K562 (cell line): ENCODE measurements around the gene GABARAP. TPM values are rescaled to one million over a fixed set of nuclear protein-coding genes. Genes with fewer than 3 reads are reported as not detected.

Experiments used
- ATAC-seq: fragments of 200-7000 bp; cut with Tn5 transposase; 3 replicates; pipeline ENCODE4 v1.9.1; 2020; ENCODE audit warnings: moderate library complexity
- BruUV-seq: library from RNA; stranded (reverse); fragments of 400-500 nt; replicated peaks from 2 replicates; lab custom pipeline; 2021; lab: Mats Ljungman, UMichigan
- CTCF ChIA-PET: fragments of 300-600 bp; formaldehyde crosslinking; extraction: SDS; loops from one replicate; lab custom pipeline; 2021; ENCODE audit warnings: low intra/inter-chr PET ratio; lab: Yijun Ruan, JAX
- POLR2A ChIA-PET: fragments of 300-600, 350-650 bp; sonication (Branson Sonifier 250); formaldehyde crosslinking; extraction: SDS; loops from one replicate; lab custom pipeline; 2021; ENCODE audit warnings: antibody characterized with exemption, inconsistent platforms; lab: Yijun Ruan, JAX
- DNase-seq, 4 experiments: peaks; one replicate each; pipeline versions ENCODE4 v3.0.0 to v3.0.0-alpha.2; 2011 to 2018; ENCODE audit warnings: low spot score in 3 of 4, mixed read lengths in 3 of 4; ENCODE audit errors: extremely low read depth in 1 of 4
- FAIRE-seq: peaks from 2 replicates; lab custom pipeline; 2011; peaks lifted over from hg19 to GRCh38; lab: Jason Lieb, UNC
- H2AFZ ChIP-seq: 2 replicates; pipeline ENCODE4 v1.6.0; 2011; ENCODE audit warnings: low read depth, low read length, control low read depth, inconsistent platforms
- H3K27ac ChIP-seq: fragments of 200-600 bp; 3 replicates; pipeline ENCODE4 v1.8.0; 2011; ENCODE audit warnings: low read depth, mild to moderate bottlenecking, control low read depth, inconsistent platforms, low read length, moderate library complexity, mixed read lengths; ENCODE audit errors: extremely low read depth
- H3K27me3 ChIP-seq, 2 experiments: fragments of 300-600 bp in 1 of 2; 2 replicates in 1 of 2; 3 replicates in 1 of 2; pipeline versions ENCODE4 v1.6.0 to v1.8.0; 2011; ENCODE audit warnings: inconsistent platforms in 2 of 2, low read length in 2 of 2, mild to moderate bottlenecking in 1 of 2, mixed read lengths in 1 of 2, moderate library complexity in 1 of 2; ENCODE audit not compliant: control insufficient read depth in 2 of 2, insufficient read depth in 2 of 2
- H3K36me3 ChIP-seq: fragments of 300-600 bp; 3 replicates; pipeline ENCODE4 v1.8.0; 2011; ENCODE audit warnings: mild to moderate bottlenecking, low read length, inconsistent platforms; ENCODE audit not compliant: control insufficient read depth, insufficient read depth
- H3K4me1 ChIP-seq, 2 experiments: fragments of 200-600 bp in 1 of 2; replicated peaks in 1 of 2; 2 replicates in 1 of 2; 3 replicates in 1 of 2; pipeline versions ENCODE4 v1.5.1 to v1.8.0; 2011; ENCODE audit warnings: inconsistent platforms in 2 of 2, low read length in 2 of 2, mild to moderate bottlenecking in 1 of 2, mixed read lengths in 1 of 2, moderate library complexity in 1 of 2; ENCODE audit not compliant: control insufficient read depth in 2 of 2, insufficient read depth in 2 of 2
- H3K4me2 ChIP-seq: 2 replicates; pipeline ENCODE4 v1.6.1; 2011; ENCODE audit warnings: low read length, control low read depth, inconsistent platforms, mixed read lengths; ENCODE audit not compliant: insufficient read depth
- H3K4me3 ChIP-seq: fragments of 200-600 bp; sonication (generic), shearing (Covaris generic); 2 replicates; pipeline ENCODE4 v1.5.1; 2016; ENCODE audit warnings: control low read depth, inconsistent platforms
- H3K79me2 ChIP-seq: fragments of 200-600 bp; 3 replicates; pipeline ENCODE4 v1.8.0; 2011; ENCODE audit warnings: low read length, inconsistent platforms; ENCODE audit not compliant: control insufficient read depth, insufficient read depth
- H3K9ac ChIP-seq, 2 experiments: 2 replicates each; pipeline versions ENCODE4 v1.6.0 to v1.6.1; 2011; ENCODE audit warnings: low read depth in 2 of 2, low read length in 2 of 2, control low read depth in 1 of 2, inconsistent platforms in 1 of 2, mild to moderate bottlenecking in 1 of 2, mixed read lengths in 1 of 2; ENCODE audit not compliant: insufficient read depth in 1 of 2
- H3K9me1 ChIP-seq: one replicate; pipeline ENCODE4 v1.6.0; 2011; ENCODE audit warnings: inconsistent platforms, mild to moderate bottlenecking, low read length, moderate library complexity; ENCODE audit not compliant: control insufficient read depth, insufficient read depth
- H3K9me3 ChIP-seq: replicated peaks from 2 replicates; pipeline ENCODE4 v1.5.1; 2011; ENCODE audit warnings: low read depth, low read length, inconsistent platforms; ENCODE audit not compliant: control insufficient read depth, insufficient read depth
- H4K20me1 ChIP-seq: replicated peaks from 2 replicates; pipeline ENCODE4 v1.6.1; 2011; ENCODE audit warnings: low read length, inconsistent platforms, mixed read lengths; ENCODE audit not compliant: control insufficient read depth, insufficient read depth
- ARID1B ChIP-seq: fragments of 450-650 bp; IDR thresholded peaks from 2 replicates; pipeline ENCODE4 v1.6.1; 2016; ENCODE audit warnings: antibody characterized with exemption, mild to moderate bottlenecking, inconsistent platforms
- BRF2 ChIP-seq: IDR thresholded peaks from 3 replicates; pipeline ENCODE4 v1.6.1; 2011; ENCODE audit warnings: borderline replicate concordance, mild to moderate bottlenecking; ENCODE audit not compliant: insufficient read length, insufficient read depth
- CBFA2T3 ChIP-seq: fragments of 450-650 bp; IDR thresholded peaks from 2 replicates; pipeline ENCODE4 v1.6.1; 2017
- DIDO1 ChIP-seq: fragments of 450-650 bp; IDR thresholded peaks from 2 replicates; pipeline ENCODE4 v1.6.1; 2016; ENCODE audit warnings: low read depth, missing biosample characterization, missing genetic modification characterization
- ETS2 ChIP-seq: IDR thresholded peaks from 2 replicates; pipeline ENCODE4 v1.6.1; 2016; ENCODE audit warnings: borderline replicate concordance, missing genetic modification characterization, mild to moderate bottlenecking, moderate library complexity, missing compliant biosample characterization; ENCODE audit not compliant: poor library complexity, severe bottlenecking
- FOXJ2 ChIP-seq: fragments of 200-800 bp; sonication (Bioruptor generic); IDR thresholded peaks from 2 replicates; pipeline ENCODE4 v1.6.1; 2016; ENCODE audit warnings: missing genetic modification characterization, missing compliant biosample characterization
- GATAD2A ChIP-seq: fragments of 450-650 bp; IDR thresholded peaks from 2 replicates; pipeline ENCODE4 v1.6.1; 2017
- GTF2E2 ChIP-seq: fragments of 200-800 bp; sonication (Bioruptor generic); IDR thresholded peaks from 2 replicates; pipeline ENCODE4 v1.6.1; 2016; ENCODE audit warnings: missing genetic modification characterization, missing compliant biosample characterization
- KAT2B ChIP-seq: IDR thresholded peaks from one replicate; pipeline ENCODE4 v1.6.1; 2012; ENCODE audit warnings: low read depth, mild to moderate bottlenecking, control low read depth, inconsistent platforms, low read length, moderate library complexity
- PBX2 ChIP-seq, 2 experiments: IDR thresholded peaks in 1 of 2; conservative IDR thresholded peaks in 1 of 2; 2 replicates each; pipeline ENCODE4 v1.6.1; 2016; ENCODE audit warnings: low read depth in 2 of 2, mild to moderate bottlenecking in 1 of 2, missing compliant biosample characterization in 1 of 2, missing genetic modification characterization in 1 of 2, moderate library complexity in 1 of 2
- SMAD3 ChIP-seq: fragments of 450-650 bp; formaldehyde crosslinking; conservative IDR thresholded peaks from 2 replicates; pipeline ENCODE4 v1.4.0; 2020; ENCODE audit warnings: mild to moderate bottlenecking
- SRSF3 ChIP-seq: fragments of 200-400 bp; formaldehyde crosslinking; IDR thresholded peaks from 2 replicates; pipeline ENCODE4 v1.6.1; 2016; ENCODE audit warnings: mild to moderate bottlenecking, low read length, moderate library complexity; ENCODE audit not compliant: insufficient read depth
- ZBTB33 ChIP-seq: sonication (generic); formaldehyde crosslinking; IDR thresholded peaks from 2 replicates; pipeline ENCODE4 v1.8.1; 2023; ENCODE audit warnings: mild to moderate bottlenecking, missing genetic modification reagents
- ZBTB34 ChIP-seq: fragments of 250-450 bp; sonication (Bioruptor Pico); IDR thresholded peaks from 2 replicates; pipeline ENCODE4 v1.8.0; 2021; ENCODE audit warnings: mild to moderate bottlenecking, moderate library complexity
- ZC3H8 ChIP-seq: fragments of 450-650 bp; IDR thresholded peaks from 2 replicates; pipeline ENCODE4 v1.6.1; 2017
- ZNF589 ChIP-seq: fragments of 200-800 bp; sonication (Bioruptor generic); IDR thresholded peaks from 2 replicates; pipeline ENCODE4 v1.6.1; 2016; ENCODE audit warnings: low read depth, missing genetic modification characterization, missing compliant biosample characterization
- WGBS: fragments of 100-300 bp; shearing (Covaris generic); methylation state at CpG from one replicate; pipeline ENCODE4 v1.1.6; 2016; ENCODE audit warnings: low coverage, mixed read lengths; ENCODE audit not compliant: insufficient coverage; ENCODE audit errors: missing lambda C conversion rate; 5-methylcytosine and 5-hydroxymethylcytosine counted together
- in situ Hi-C: fragments of 300-500 bp; cut with MboI; formaldehyde crosslinking; loops from 4 replicates; pipeline ENCODE4 v1.15.0; 2018; ENCODE audit warnings: inconsistent platforms, mixed read lengths
- intact Hi-C: fragments of 100-400 bp; cut with micrococcal nuclease; formaldehyde crosslinking; loops from 2 replicates; pipeline ENCODE4 v1.14.2; 2022
- polyA plus RNA-seq, 8 experiments: library from polyadenylated mRNA; depleted of rRNA in 4 of 8; stranded (reverse) in 5 of 8; unstranded in 3 of 8; fragments of >200 nt; fragmentation: Nextera tagmentation in 2 of 8; fragmentation: Illumina TruSeq in 1 of 8; extraction: Ambion mirVana in 2 of 8; extraction: Trizol in 1 of 8; gene quantifications; 2 replicates each; pipeline versions ENCODE4 v1.2.1 to v1.2.3, GENCODE V29; 2011 to 2014; ENCODE audit warnings: inconsistent platforms in 1 of 8, missing spikeins in 1 of 8
- total RNA-seq, 7 experiments: library from RNA; depleted of rRNA in 6 of 7; stranded (reverse); fragments of >200 nt in 6 of 7; fragmentation: Illumina TruSeq in 2 of 7; extraction: Trizol in 2 of 7; gene quantifications; 2 replicates each; pipeline versions ENCODE4 v1.2.1 to v1.2.3, GENCODE V29; 2011 to 2021; ENCODE audit warnings: low replicate concordance in 1 of 7

The GABARAP gene
- total and polyA plus RNA-seq, 9 of the 15 experiments (the other 6 are each of a cell fraction or from before 2014, with no cell fraction given): 47.5 to 373 (median 152) TPM

GRCh38 chr17:7249214-7249613 is 7.0 kb upstream of the GABARAP start:
- peaks cover 13 to 19% of the 10 kb centered on the region in 2 experiments; a peak in 4 of 5 replicates for H3K4me1 ChIP-seq
- H3K9me3 ChIP-seq: no peaks in the 10 kb centered on the region
- no peak for DNase-seq
- H2AFZ ChIP-seq: no peak overlapping the region
- H3K27me3 ChIP-seq: no peaks in the 10 kb centered on the region
- ChIA-PET POLR2A (interaction anchor here (1.2 to 2.5 kb wide), 3 partner anchors 10 to 14 kb away, joined by 3 to 8 read pairs (median 7); partner anchors contain the start of gene PHF23), CTCF (no interaction called here)
- H3K4me3 ChIP-seq: peak overlapping the region; percentile 2; the same call in 1 of the 2 replicates
- H3K9ac ChIP-seq: peak overlapping the region in 1 of 2 experiments; percentile 97; a peak in 1 of 4 replicates
- H3K36me3 ChIP-seq: peaks cover 43% of the 10 kb centered on the region
- peak overlapping the region; percentile 37 for H3K4me2 ChIP-seq
- no TSS peak for BruUV-seq
- H3K79me2 ChIP-seq: peaks cover 60% of the 10 kb centered on the region
- TF ChIP-seq GTF2E2 (tag): no peak
- TF ChIP-seq ZBTB33 (CRISPR knock-in tag): no peak
- TF ChIP-seq CBFA2T3: no peak
- no peak for TF ChIP-seq SMAD3 (CRISPR knock-in tag)
- TF ChIP-seq ARID1B: no peak
- TF ChIP-seq ZNF589: no peak
- TF ChIP-seq SRSF3: no peak
- no peak for TF ChIP-seq GATAD2A
- TF ChIP-seq ZC3H8: no peak
- no peak for TF ChIP-seq BRF2
- TF ChIP-seq FOXJ2 (tag): no peak
- TF ChIP-seq KAT2B: no peak
- no peak for TF ChIP-seq ETS2 (tag)
- no peak for TF ChIP-seq ZBTB34 (CRISPR knock-in tag)
- TF ChIP-seq DIDO1 (tag): no peak
- TF ChIP-seq PBX2 (CRISPR knock-in tag; IDR thresholded peaks at IDR 0.05; ENCODE audit: low read depth): no peak
- TF ChIP-seq PBX2 (tag; conservative IDR thresholded peaks at IDR 0.05; ENCODE audit: low read depth): no peak
- no peak for ATAC-seq
- intact Hi-C loops (no loop called here), in situ Hi-C loops (no loop called here)
- no peak overlapping the region; the same call in 2 of the 3 replicates for H3K27ac ChIP-seq
- WGBS: 59% methylated on average over 6 of the region's 6 CpGs
- FAIRE-seq: no peak
- H3K9me1 ChIP-seq: no peaks in the 10 kb centered on the region
- no peaks in the 10 kb centered on the region for H4K20me1 ChIP-seq
